Transverse colon (tissue), 4 donors: ENCODE data around the gene ACE. TPM values are rescaled to one million over a fixed set of nuclear protein-coding genes. Genes with fewer than 3 reads are reported as not detected.
"Not testable (repeated sequence)": the region's sequence is repeated elsewhere in the genome, so short reads cannot be mapped to it uniquely, and the experiment has no call there.

Experiments
- DNase-seq: peaks from one replicate; pipeline ENCODE4 v3.0.0-alpha.2; 2019
- H3K27ac ChIP-seq, 4 donors: fragments of 200-600 bp; sonication (generic); 2 replicates each; pipeline ENCODE4 v1.5.1; 2016 to 2018; ENCODE audit warnings: inconsistent platforms in 4 of 4
- H3K27me3 ChIP-seq: fragments of 200-600 bp; sonication (generic); 2 replicates; pipeline ENCODE4 v1.5.1; 2017; ENCODE audit warnings: inconsistent platforms
- H3K36me3 ChIP-seq, 4 donors: fragments of 200-600 bp; sonication (generic); 2 replicates each; pipeline ENCODE4 v1.5.1; 2017 to 2019; ENCODE audit warnings: inconsistent platforms in 4 of 4
- H3K4me1 ChIP-seq, 4 donors: fragments of 200-600 bp; sonication (generic); 2 replicates each; pipeline ENCODE4 v1.5.1; 2017 to 2020; ENCODE audit warnings: inconsistent platforms in 4 of 4
- H3K4me3 ChIP-seq, 4 donors: fragments of 200-600 bp; sonication (generic); 1 replicate in 1 of 4; 2 replicates in 3 of 4; pipeline versions ENCODE4 v1.5.1 to v1.6.1; 2017 to 2019; ENCODE audit warnings: inconsistent platforms in 4 of 4
- H3K9me3 ChIP-seq, 2 donors: fragments of 200-600 bp; sonication (generic); 2 replicates each; pipeline ENCODE4 v1.5.1; 2017 to 2019; ENCODE audit warnings: inconsistent platforms in 2 of 2
- CTCF ChIP-seq, 5 experiments: fragments of 200-600 bp in 3 of 5; fragments of 450-650 bp in 2 of 5; sonication (generic) in 3 of 5; IDR thresholded peaks; 1 replicate in 2 of 5; 2 replicates in 3 of 5; pipeline ENCODE4 v1.5.1; 2016 to 2017; ENCODE audit warnings: antibody characterized with exemption in 5 of 5, inconsistent platforms in 3 of 5, mild to moderate bottlenecking in 2 of 5, moderate library complexity in 1 of 5
- EP300 ChIP-seq: sonication (generic); formaldehyde crosslinking; IDR thresholded peaks from one replicate; pipeline ENCODE4 v1.6.1; 2017; ENCODE audit warnings: antibody characterized with exemption, low read depth
- POLR2A ChIP-seq: fragments of 450-650 bp; IDR thresholded peaks from one replicate; pipeline ENCODE4 v1.6.1; 2016; ENCODE audit warnings: antibody characterized with exemption, mild to moderate bottlenecking, moderate library complexity
- POLR2AphosphoS5 ChIP-seq, 3 donors: sonication (generic); formaldehyde crosslinking; IDR thresholded peaks; one replicate each; pipeline ENCODE4 v1.6.1; 2016; ENCODE audit warnings: antibody characterized with exemption in 3 of 3
- WGBS, 2 donors: methylation state at CpG; one replicate each; pipeline ENCODE4 v1.1.5; 2018; ENCODE audit warnings: low coverage in 1 of 2; 5-methylcytosine and 5-hydroxymethylcytosine counted together
- in situ Hi-C, 4 donors: fragments of 200-750 bp; cut with MboI; loops; one replicate each; pipeline versions ENCODE4 v1.15.0 to v1.15.1; 2017; ENCODE audit warnings: low sequenced_read_pairs in 3 of 4, low pct_ligation_motif_present in 1 of 4, low pct_unique_long_range_greater_than_20kb in 1 of 4
- intact Hi-C: fragments of 100-400 bp; cut with DNase I; formaldehyde crosslinking; loops from one replicate; pipeline ENCODE4 v1.15.1; 2023; ENCODE audit warnings: low total_unique reads
- total RNA-seq, 4 donors: library from RNA; depleted of rRNA; stranded (reverse); fragments of >200 nt; gene quantifications; one replicate each; pipeline ENCODE4 v1.1.0, GENCODE V29; 2016

ACE gene
- total RNA-seq, 4 donors from 2014 or later, result 6.0 to 56.7 (median 28.0) TPM

GRCh38 chr17:63452046-63452961 is 24.6 kb upstream of the ACE start:
- Histone ChIP-seq H3K27me3 (no peaks in the 10 kb centered on the region), H3K4me3 (no peak overlapping the region), H3K36me3 (no peaks in the 10 kb centered on the region), H3K4me1 (peaks cover 7 to 13% (median 10%) of the 10 kb centered on the region in 4 donors), H3K9me3 (no peaks in the 10 kb centered on the region), H3K27ac (no peak overlapping the region)
- no peak for TF ChIP-seq POLR2AphosphoS5 (IDR thresholded peaks at IDR 0.05)
- TF ChIP-seq CTCF (IDR thresholded peaks at IDR 0.05), result no peak
- no peak for TF ChIP-seq EP300
- TF ChIP-seq POLR2A, result no peak
- 79 to 100% methylated on average over 1 to 13 of the region's 15 CpGs for WGBS, 2 donors
- no peak for DNase-seq
- in situ Hi-C loops (no loop called here), intact Hi-C loops (no loop called here)

DNA sequence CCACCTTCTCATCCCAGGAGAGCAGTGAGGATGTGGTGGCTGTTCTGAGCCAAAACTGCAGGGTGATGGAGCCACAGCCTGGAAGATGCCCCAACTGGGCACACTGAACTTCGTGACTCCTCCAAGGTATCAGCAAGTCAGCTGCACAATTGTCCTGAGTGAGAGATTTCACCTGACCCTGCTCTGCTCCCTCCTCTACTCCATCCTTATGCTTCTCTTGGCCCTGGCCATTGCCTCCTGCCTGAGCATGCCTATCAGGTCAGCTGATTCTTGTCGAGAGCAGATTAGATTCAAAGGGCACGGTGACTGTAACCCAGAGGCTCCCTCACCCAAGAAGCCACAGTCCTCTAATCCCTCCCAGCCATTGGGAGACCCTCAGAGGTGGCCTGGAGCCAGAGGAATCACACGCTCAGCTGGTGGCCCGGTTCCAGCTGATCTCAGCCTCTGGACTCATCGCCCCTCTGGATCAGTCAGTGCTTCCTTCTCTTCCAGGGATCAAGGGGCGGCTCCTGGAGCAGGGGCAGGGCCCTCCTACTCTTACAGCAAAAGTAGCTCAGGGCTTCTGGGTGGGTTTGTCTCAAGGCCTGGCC is 23.8 kb upstream of the ACE start:
- TF ChIP-seq EP300 (no peak), POLR2A (no peak), CTCF (IDR thresholded peaks at IDR 0.05) (no peak), POLR2AphosphoS5 (IDR thresholded peaks at IDR 0.05) (no peak)
- Histone ChIP-seq H3K4me3 (no peak overlapping the region), H3K4me1 (peaks cover 0 to 6% (median 2%) of the 10 kb centered on the region in 4 donors), H3K36me3 (no peaks in the 10 kb centered on the region), H3K27me3 (no peaks in the 10 kb centered on the region), H3K27ac (no peak overlapping the region), H3K9me3 (no peaks in the 10 kb centered on the region)
- DNase-seq, result no peak
- 50% methylated on average over 7 of the region's 7 CpGs; no CpG with 5 or more reads in 1 of the 2 donors for WGBS, 2 donors
- in situ Hi-C loops, result no loop called here
- intact Hi-C loops, result no loop called here

- DNase-seq, H3K27ac ChIP-seq, intact Hi-C loops, H3K36me3 ChIP-seq, H3K27me3 ChIP-seq, H3K4me1 ChIP-seq, in situ Hi-C loops, H3K9me3 ChIP-seq, H3K4me3 ChIP-seq: not testable (repeated sequence)
- WGBS, 2 donors, result 73 to 88% methylated on average over 1 to 6 of the region's 6 CpGs
These were observed 22.5 kb upstream of the ACE start for GRCh38 chr17:63454357-63454756.

DNA sequence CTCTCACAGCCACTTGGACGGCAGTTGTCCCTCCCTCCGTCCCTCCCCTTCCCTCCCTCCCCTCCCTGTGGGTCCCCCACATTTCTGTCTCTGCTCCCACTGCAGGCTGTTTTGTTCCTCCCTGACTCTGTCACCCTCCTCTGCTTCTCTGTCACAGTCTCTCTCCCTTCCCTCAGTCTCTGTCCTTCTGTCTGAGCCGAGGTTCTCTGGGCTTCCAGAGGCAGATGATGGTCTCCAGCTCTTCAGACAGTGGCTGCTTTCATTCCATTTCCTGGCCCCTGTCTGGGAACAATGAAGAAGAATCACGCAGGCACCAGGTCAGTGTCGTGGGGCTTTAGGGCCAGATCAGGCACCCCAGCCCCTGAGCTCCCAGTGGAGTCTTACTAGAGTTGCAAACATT is 21.9 kb upstream of the ACE start:
- Histone ChIP-seq H3K4me3 (no peak overlapping the region), H3K27me3 (no peaks in the 10 kb centered on the region), H3K27ac (no peak overlapping the region), H3K36me3 (no peaks in the 10 kb centered on the region), H3K9me3 (no peaks in the 10 kb centered on the region), H3K4me1 (peaks cover 0 to 6% (median 1%) of the 10 kb centered on the region in 4 donors)
- TF ChIP-seq POLR2AphosphoS5 (IDR thresholded peaks at IDR 0.05), result no peak
- no peak for TF ChIP-seq EP300
- no peak for TF ChIP-seq POLR2A
- TF ChIP-seq CTCF (IDR thresholded peaks at IDR 0.05), result no peak
- no peak for DNase-seq
- in situ Hi-C loops (no loop called here), intact Hi-C loops (no loop called here)
- WGBS, 2 donors, result 60 to 65% methylated on average over 1 to 5 of the region's 5 CpGs
